Skin epidermis (tissue), 12 donors: ENCODE measurements around the gene CTF1.
A peak's percentile ranks its signal among the peaks of the same experiment; 100 is the strongest.
"Not testable (repeated sequence)": the region's sequence is repeated elsewhere in the genome, so short reads cannot be mapped to it uniquely, and the experiment has no call there.

ENCODE experiments used
- H3K27ac ChIP-seq, 21 experiments: fragments of 200-600 bp; sonication (generic) in 11 of 21; one replicate each; pipeline ENCODE4 v1.5.0; 2020; ENCODE audit warnings: mild to moderate bottlenecking in 3 of 21, inconsistent platforms in 2 of 21, moderate library complexity in 2 of 21
- H3K4me3 ChIP-seq, 7 experiments: fragments of 200-600 bp; sonication (generic) in 2 of 7; one replicate each; pipeline ENCODE4 v1.5.0; 2020; ENCODE audit warnings: inconsistent platforms in 2 of 7, mild to moderate bottlenecking in 2 of 7, moderate library complexity in 1 of 7

CTF1 gene

DNA sequence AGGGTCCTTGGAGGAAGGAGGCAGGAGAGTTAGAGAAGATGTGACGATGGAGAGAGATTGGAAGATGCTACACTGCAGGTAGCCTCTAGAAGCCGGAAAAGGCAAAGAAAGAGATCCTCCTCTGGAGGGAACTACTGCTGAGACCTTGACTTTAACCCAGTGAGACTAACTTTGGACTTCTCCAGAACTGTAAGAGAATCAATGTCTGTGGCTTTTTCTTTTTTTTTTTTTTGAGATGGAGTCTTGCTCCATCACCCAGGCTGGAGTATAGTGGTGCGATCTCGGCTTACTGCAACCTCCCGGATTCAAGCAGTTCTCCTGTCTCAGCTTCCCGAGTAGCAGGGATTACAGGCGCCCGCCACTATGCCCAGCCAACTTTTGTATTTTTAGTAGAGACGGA lies 11.2 kb upstream of the CTF1 start:
- Histone ChIP-seq H3K4me3 (no peak overlapping the region), H3K27ac (no peak overlapping the region)

GRCh38 chr16:30886145-30886544 lies 10.3 kb upstream of the CTF1 start:
- no peak overlapping the region for H3K27ac ChIP-seq
- H3K4me3 ChIP-seq = no peak overlapping the region

GRCh38 chr16:30887927-30888326 lies 8.5 kb upstream of the CTF1 start:
- no peak overlapping the region for H3K27ac ChIP-seq
- no peak overlapping the region for H3K4me3 ChIP-seq

DNA sequence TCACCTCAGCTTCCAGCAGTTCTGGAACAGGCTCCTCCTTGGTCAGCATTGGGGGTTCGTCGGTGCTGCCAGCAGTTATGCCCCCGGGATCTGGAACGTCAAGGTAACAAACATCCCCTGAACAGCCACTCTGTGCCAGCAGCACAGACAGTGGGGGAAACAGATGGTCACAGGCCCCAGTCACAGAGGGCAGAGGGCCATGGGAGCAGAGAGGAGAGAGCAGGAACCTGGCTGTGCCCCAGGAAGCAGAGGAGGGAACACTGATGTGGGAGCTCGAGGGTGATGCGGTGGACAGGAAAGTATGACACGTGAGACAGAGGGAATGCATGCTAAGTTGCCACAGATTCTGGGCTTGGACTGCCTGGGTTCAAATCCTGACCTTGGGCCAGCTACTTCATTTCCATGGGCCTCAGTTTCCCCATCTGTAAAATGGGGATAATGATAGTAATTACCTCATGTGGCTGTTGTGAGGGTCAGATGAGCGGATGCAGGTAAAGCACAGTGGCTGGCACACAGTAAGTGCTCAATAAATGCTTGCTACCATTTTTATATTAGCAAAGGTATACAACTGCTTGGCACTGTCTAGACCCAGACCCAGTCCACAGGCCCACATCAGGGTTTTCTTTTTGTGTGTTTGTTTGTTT lies 7.4 kb upstream of the CTF1 start:
- Histone ChIP-seq H3K27ac (peak overlapping the region in 1 of 21 experiments; percentile 23), H3K4me3 (no peak overlapping the region)

GRCh38 chr16:30889721-30890120 lies 6.7 kb upstream of the CTF1 start:
- H3K27ac ChIP-seq = no peak overlapping the region
- no peak overlapping the region for H3K4me3 ChIP-seq

- not testable (repeated sequence) for H3K27ac ChIP-seq, H3K4me3 ChIP-seq
Observed at GRCh38 chr16:30891043-30891823, 5.2 kb upstream of the CTF1 start.

DNA sequence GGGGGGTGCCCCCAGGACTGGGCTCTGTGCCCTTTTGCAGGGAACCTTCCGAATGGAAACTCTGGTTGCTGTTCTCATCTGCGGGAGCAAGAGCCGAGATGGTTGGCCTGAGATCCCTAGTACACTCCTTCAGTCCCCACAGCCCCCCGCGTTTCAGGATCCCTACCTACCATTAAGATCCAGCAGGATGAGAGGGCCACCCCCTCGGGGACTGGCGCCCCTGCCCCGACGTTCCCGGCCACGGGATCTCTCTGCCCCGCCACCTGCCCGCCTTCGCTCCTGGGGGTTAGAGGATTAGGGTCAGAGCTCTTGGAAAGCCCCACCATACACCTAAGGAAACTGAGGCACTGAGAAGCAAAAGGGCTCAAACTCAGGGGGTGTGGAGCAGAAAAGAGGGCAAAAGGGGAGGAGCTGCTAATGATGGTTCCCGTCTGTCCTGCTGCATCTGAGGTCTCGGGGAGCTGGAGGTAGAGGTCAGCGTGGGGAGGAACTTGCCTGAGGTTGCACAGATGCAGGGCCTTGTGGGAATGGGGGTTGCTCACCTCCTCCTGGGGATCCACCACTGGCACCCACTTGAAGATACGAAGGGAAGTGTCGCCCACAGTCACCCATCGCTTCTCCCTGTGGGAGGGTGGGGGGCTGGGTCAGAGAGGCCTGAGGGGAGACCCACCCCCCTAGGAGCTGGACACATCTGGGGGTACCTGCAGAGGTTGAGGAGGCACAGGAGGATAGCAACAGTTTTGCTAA lies 3.6 kb upstream of the CTF1 start:
- H3K4me3 ChIP-seq = peak overlapping the region; percentile 49 to 68 (median 62)
- peak overlapping the region; percentile 75 to 97 (median 93) for H3K27ac ChIP-seq

GRCh38 chr16:30893417-30893743 lies 3.0 kb upstream of the CTF1 start:
- H3K4me3 ChIP-seq = peak overlapping the region; percentile 49 to 68 (median 62)
- peak overlapping the region; percentile 75 to 97 (median 93) for H3K27ac ChIP-seq

DNA sequence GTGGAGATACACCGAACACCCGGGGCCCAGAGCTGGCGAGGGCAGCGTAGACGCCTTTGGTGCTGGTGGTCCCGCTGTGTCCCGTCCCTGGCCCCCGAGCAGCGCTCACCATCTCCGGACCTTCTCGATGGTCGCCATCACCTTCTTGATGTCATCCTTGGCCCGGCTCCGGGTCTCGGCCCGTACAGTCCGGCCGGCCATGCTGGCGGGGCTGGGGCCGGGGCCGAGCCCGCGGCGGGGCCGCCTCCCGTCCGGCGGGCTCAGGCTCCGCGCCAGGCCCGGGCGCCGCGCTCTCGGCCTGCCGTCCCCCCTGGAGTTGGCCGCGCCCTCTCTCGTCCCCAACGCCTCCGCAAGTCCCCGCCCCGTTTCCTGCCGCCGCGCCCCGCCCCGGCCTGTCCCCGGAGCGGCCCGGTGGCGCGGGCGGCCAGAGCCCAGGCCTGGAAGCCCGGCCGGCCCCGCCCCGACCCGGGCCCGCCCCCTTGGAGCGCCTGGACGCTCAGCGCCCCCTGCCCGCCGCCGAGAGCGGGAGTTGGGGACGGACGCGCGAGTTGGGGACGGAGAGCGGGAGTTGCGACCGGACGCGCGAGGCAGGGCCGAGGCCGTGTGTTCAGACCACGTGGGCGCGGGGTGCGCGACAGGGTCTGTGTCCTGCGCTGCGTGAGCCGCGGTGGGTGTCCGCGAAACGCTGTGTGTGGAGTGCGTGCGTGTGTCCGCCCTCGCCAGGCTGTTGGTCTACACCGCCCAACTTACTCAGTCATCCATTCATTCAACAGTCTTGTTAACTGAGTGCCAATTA lies 2.5 kb upstream of the CTF1 start, which contains the start of gene BCL7C:
Gene BCL7C (minus strand): TSS at position 334 of the 796 bp plus-strand sequence. CDS start 133 bp downstream, at position 201.
- H3K4me3 ChIP-seq = peak within 1 kb of the TSS; percentile 49 to 68 (median 62)
- H3K27ac ChIP-seq = peak within 1 kb of the TSS; percentile 76 to 97 (median 93)

DNA sequence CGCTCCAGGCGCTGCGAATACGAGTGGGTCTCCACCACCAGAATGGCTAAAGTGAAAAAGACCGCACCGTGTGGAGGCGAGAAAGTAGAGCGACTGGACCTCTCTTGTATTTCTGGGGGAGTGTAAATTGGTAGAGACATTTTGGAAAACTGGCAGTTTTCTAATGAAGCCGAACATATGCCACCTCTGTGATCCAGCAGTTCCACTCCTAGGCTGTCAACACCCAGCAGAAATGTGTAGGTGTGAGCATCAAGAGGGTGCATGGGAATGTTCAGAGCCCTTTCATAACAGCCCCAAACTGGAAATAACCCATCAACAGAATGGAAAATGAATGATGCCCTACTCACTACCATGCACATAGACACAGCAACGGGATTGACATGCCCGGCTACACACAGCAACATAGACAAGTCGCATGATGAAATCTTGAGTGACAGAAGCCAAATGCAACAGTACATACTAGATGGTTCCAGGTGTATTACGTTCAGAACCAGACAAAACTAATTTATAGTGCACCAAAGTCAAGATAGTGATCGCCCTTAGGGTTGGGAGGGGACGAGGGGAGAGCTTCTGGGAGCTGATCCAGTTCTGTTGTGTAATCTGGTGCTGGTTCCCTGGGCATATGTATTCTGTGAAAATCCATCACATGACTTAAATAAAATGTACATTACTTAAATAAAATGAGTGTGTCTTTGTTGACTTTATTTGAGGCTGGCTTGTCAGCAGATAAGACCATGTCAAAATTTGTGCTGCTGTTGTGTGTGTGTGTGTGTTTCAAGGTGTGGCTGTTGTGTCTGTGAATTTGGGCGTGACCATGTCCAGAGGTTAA lies 1.7 kb upstream of the CTF1 start:
- Histone ChIP-seq H3K4me3 (peak overlapping the region; percentile 33 to 68 (median 62)), H3K27ac (peak overlapping the region; percentile 71 to 97 (median 93))

- peak overlapping the region; percentile 30 to 48 (median 42) for H3K4me3 ChIP-seq
- H3K27ac ChIP-seq = peak overlapping the region; percentile 55 to 97 (median 92)
Observed at GRCh38 chr16:30895627-30896260, 670 bp upstream of the CTF1 start.

GRCh38 chr16:30896889-30897733 lies 697 bp downstream of the CTF1 start:
- H3K27ac ChIP-seq = peak overlapping the region; percentile 55 to 97 (median 92)

GRCh38 chr16:30899794-30900193 lies 3.4 kb downstream of the CTF1 start:
- Histone ChIP-seq H3K27ac (no peak overlapping the region), H3K4me3 (no peak overlapping the region)

More at GRCh38 chr16:30896889-30897733, 697 bp downstream of the CTF1 start:
- H3K4me3 ChIP-seq = peak overlapping the region; percentile 30 to 48 (median 42)

GRCh38 chr16:30900588-30900987 lies 4.2 kb downstream of the CTF1 start:
- Histone ChIP-seq H3K4me3 (no peak overlapping the region), H3K27ac (no peak overlapping the region)

- peak overlapping the region; percentile 17 to 57 (median 46) for H3K4me3 ChIP-seq
Observed at GRCh38 chr16:30901201-30902028, 5.0 kb downstream of the CTF1 start.

More at GRCh38 chr16:30901201-30902028, 5.0 kb downstream of the CTF1 start:
- peak overlapping the region in 19 of 21 experiments; percentile 56 to 97 (median 91) for H3K27ac ChIP-seq
